HG02571 (cell line): ENCODE measurements around the gene COL19A1.
A peak's percentile ranks its signal among the peaks of the same experiment; 100 is the strongest.

ENCODE experiments used
- ATAC-seq: cut with Tn5 transposase; IDR thresholded peaks from one replicate; pipeline ENCODE4 v1.9.1; 2021; ENCODE audit warnings: mild to moderate bottlenecking, moderate library complexity; ENCODE audit not compliant: unreplicated experiment

The COL19A1 gene

GRCh38 chr6:70210462-70210861 lies 344.1 kb downstream of the COL19A1 start:
- no peak for ATAC-seq

- ATAC-seq, result no peak
Observed at GRCh38 chr6:70215460-70216108, 349.2 kb downstream of the COL19A1 start.

- ATAC-seq, result no peak
Observed at GRCh38 chr6:70216767-70217166, 350.4 kb downstream of the COL19A1 start.

GRCh38 chr6:70219943-70220613 lies 353.7 kb downstream of the COL19A1 start:
- ATAC-seq, result no peak

- ATAC-seq, result peak; percentile 55
Observed at GRCh38 chr6:70221025-70221714, 354.8 kb downstream of the COL19A1 start.

- no peak for ATAC-seq
Observed at GRCh38 chr6:70221715-70222438, 355.5 kb downstream of the COL19A1 start.

GRCh38 chr6:70222439-70222749 lies 356.0 kb downstream of the COL19A1 start:
- ATAC-seq, result no peak

GRCh38 chr6:70225055-70225454 lies 358.7 kb downstream of the COL19A1 start:
- no peak for ATAC-seq

GRCh38 chr6:70231311-70231710 lies 365.0 kb downstream of the COL19A1 start:
- ATAC-seq, result no peak

GRCh38 chr6:70234561-70235236 lies 368.3 kb downstream of the COL19A1 start:
- no peak for ATAC-seq

- no peak for ATAC-seq
Observed at GRCh38 chr6:70236343-70236742, 370.0 kb downstream of the COL19A1 start.

- no peak for ATAC-seq
Observed at GRCh38 chr6:70241031-70241430, 374.7 kb downstream of the COL19A1 start.

GRCh38 chr6:70241991-70242420 lies 375.6 kb downstream of the COL19A1 start:
- ATAC-seq, result no peak

- ATAC-seq, result no peak
Observed at GRCh38 chr6:70246118-70246517, 379.8 kb downstream of the COL19A1 start.

- no peak for ATAC-seq
Observed at GRCh38 chr6:70252604-70253003, 386.2 kb downstream of the COL19A1 start.

GRCh38 chr6:70253923-70254322 lies 387.6 kb downstream of the COL19A1 start:
- no peak for ATAC-seq

GRCh38 chr6:70254784-70255183 lies 388.4 kb downstream of the COL19A1 start:
- ATAC-seq, result no peak

GRCh38 chr6:70257768-70258273 lies 391.5 kb downstream of the COL19A1 start:
- no peak for ATAC-seq

GRCh38 chr6:70258483-70258882 lies 392.1 kb downstream of the COL19A1 start:
- ATAC-seq, result no peak
